Stimulated activated CD8-positive, alpha-beta memory T cell treated with anti-CD3 and anti-CD28 coated beads, Interleukin-12 subunit alpha, Interleukin-12 subunit beta, amount 100 ng/mL, for 4 hours (primary cell): ENCODE results near the gene MYO18B.

Experiments used
- DNase-seq: peaks from one replicate; pipeline ENCODE4 v3.0.0-alpha.2; 2020; ENCODE audit warnings: low read depth

The MYO18B gene

GRCh38 chr22:26053737-26054316 is 311.8 kb downstream of the MYO18B start:
- DNase-seq = no peak

- no peak for DNase-seq
Observed at GRCh38 chr22:26054841-26055605, 313.0 kb downstream of the MYO18B start.

GRCh38 chr22:26055693-26056092 is 313.7 kb downstream of the MYO18B start:
- no peak for DNase-seq

DNA sequence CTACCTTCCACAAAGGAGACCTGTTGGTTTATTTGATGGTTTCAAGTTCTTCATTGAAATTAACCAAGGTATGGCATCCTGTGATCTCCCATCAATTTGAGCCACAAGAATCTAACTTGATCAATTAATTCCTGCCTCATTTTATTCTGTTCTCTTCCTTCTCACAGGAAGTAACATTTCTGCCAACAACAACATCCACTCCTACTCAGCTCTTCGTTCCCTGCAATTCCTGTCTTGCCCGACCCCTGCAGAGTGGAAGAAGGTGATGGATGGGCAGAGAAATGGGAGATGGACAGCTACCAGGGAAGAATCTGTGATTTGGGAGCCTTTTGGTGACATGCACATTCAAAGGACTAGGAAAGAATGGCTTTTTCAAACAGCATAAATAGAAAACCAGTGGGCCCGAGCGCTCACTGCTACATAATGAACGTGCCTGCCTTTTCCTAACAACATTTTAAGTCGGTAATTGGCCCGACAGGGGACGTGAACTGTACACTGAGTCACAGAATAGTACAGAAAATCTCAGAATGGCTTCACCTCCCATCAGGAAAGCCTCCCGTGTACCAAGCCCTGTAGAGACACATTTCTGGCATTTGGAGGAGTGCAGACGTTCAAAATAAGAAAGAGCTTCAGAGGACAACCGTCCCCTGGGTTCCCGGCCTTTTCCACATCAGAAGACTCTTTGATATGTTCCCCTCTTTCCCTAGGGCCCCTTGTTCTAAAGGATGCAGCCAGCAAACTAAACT is 314.6 kb downstream of the MYO18B start:
- DNase-seq = no peak

GRCh38 chr22:26057731-26058130 is 315.7 kb downstream of the MYO18B start:
- DNase-seq = no peak

DNA sequence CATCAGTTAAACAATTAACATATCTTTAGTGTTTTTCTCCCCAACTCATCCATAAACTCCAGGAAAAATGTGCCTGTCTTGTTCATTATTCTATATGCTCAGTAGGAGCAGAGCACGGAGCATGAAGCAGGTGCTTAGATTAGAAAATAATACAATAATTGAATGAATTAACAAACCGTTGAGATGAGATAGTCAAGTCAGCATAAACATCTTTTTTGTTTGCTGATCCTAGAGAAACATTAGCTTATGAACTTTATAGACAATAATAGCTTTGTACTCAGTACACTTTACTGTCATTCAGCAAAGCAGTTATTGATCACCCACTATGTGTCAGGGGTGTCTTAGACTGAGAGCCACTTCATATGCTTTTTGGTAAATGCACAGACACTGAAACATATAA is 322.1 kb downstream of the MYO18B start:
- no peak for DNase-seq

DNA sequence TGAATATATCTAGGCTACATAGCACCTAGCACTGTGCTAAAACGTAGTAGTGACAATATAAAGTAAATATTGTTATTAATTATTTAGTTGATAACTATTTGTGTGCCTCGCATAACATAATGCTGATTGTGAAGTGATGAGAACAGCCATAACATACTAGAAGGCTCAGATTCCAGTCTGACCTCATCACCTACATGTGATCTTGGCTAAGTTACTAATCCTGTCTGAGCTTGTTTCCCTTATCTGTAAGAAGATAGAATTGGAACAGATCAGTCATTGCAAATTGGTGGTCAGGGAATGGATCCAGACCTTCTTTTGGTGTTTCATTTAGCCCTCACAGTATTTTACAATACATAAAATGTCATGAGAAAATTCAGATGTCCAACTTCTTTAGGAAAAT is 323.9 kb downstream of the MYO18B start:
- DNase-seq = no peak

- no peak for DNase-seq
Observed at GRCh38 chr22:26066534-26066933, 324.5 kb downstream of the MYO18B start.

- no peak for DNase-seq
Observed at GRCh38 chr22:26068571-26068970, 326.6 kb downstream of the MYO18B start.

DNA sequence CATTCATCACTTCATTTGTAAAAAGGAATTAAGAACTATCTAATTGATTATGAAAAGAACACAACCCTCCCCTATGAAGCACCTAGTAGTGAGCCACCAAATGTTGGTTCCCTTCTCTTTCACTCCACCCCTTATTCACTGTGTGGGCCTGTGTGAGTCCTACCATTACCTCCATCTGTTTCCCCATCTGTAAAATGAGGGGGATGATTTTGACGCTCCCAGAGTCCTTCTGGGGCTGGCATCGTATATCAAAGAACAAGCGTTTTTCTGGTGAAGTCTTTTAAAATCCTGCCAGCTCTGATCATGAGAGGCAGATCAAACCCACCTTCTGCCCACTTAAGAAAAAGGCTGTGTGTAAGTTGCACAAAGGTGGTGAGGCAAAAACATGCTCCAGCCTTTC is 330.6 kb downstream of the MYO18B start:
- no peak for DNase-seq

DNA sequence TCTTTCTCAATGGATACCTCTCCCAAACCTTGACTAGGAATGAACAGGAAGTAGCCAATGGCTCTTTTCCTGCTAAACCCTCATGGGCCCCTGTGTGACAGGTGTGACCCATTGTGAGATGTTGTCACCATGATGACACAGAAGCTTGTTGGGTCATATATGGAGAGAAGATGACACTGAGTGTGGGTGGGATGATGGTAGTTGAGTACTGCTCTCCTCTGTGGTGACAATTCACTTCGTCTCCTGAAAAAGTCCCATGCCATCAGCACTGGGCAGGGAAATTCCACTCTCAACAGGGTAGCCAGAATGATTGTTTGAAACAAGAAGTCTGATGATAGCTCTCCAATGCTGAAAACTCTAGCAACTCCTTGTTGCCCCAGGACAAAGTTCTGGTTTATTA is 333.3 kb downstream of the MYO18B start:
- DNase-seq = no peak

- DNase-seq = no peak
Observed at GRCh38 chr22:26079009-26079408, 337.0 kb downstream of the MYO18B start.
